ENCODE data around the gene TAC4.

DNA sequence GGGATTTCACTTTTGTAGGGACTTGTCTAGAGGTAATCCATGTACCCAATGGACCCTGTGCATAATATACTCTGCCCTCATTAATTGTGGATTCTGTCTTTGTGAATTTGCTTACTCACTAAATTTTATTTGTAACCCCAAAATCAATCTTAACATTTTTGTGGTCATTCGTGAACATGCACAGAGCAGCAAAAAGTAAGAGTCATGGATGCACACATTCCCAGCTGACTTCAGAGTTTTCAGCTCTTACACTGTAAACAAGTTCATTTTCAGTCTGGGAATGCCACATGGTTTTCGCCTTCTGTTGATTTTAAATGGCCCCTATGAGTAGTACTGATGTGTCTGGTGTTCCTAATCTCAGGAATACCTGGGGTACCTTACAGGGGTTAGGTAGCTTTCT, 24.3 kb downstream of the TAC4 start:
- TF ChIP-seq, protein P1, sequence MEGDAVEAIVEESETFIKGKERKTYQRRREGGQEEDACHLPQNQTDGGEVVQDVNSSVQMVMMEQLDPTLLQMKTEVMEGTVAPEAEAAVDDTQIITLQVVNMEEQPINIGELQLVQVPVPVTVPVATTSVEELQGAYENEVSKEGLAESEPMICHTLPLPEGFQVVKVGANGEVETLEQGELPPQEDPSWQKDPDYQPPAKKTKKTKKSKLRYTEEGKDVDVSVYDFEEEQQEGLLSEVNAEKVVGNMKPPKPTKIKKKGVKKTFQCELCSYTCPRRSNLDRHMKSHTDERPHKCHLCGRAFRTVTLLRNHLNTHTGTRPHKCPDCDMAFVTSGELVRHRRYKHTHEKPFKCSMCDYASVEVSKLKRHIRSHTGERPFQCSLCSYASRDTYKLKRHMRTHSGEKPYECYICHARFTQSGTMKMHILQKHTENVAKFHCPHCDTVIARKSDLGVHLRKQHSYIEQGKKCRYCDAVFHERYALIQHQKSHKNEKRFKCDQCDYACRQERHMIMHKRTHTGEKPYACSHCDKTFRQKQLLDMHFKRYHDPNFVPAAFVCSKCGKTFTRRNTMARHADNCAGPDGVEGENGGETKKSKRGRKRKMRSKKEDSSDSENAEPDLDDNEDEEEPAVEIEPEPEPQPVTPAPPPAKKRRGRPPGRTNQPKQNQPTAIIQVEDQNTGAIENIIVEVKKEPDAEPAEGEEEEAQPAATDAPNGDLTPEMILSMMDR (IDR thresholded peaks at IDR 0.05): no peak
- TF ChIP-seq EZH2 (IDR thresholded peaks at IDR 0.05; ENCODE audit: borderline replicate concordance, insufficient read depth, low read depth, low read length, poor library complexity, severe bottlenecking): no peak

All from B cell (primary cell).